ENCODE results near the gene KLHL28.

DNA sequence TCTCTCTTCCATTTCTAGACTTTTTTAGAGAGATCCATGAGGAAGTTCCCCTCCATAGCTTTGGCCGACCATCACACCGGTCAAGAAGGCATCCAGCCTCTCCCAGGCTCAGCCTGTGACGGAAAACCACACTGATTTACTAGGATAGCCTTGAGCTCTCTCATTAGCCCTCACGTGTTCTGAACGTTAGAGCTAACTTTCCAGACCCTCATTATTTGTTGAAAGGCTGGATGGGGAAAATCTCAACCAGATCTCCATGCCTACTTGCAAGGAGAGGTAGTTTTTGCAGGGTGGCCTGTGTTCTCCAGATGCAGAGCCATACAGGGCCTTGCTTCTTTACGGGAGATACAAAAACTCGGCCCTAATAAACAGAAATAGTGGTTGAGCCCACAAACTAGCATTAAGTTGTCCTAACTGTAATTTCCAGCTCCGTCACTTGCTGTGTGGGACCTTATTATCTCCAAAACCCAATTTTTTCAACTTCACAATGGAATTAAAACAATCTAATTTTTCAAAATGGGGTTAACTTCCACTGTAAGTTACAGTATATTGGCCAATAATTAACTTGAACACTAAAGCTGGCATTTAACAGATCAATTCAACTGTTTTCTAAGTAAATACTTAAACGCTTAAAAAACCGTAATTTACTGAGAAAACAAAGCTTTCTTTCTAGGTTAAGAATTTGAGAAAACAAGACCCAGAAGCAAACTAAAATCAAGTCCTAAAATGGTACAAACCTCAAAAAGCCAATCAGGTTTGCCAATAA, 65.3 kb downstream of the KLHL28 start:
- TF ChIP-seq CTCF (IDR thresholded peaks at IDR 0.05; ENCODE audit: insufficient read depth, low read length, poor library complexity, severe bottlenecking) (no peak), EZH2phosphoT487 (conservative IDR thresholded peaks at IDR 0.05; ENCODE audit: low read length) (no peak)
